ENCODE measurements around the gene DSN1. TPM values are rescaled to one million over a fixed set of nuclear protein-coding genes. Genes with fewer than 3 reads are reported as not detected.

DSN1 gene
- total RNA-seq, 1 donor from 2014 or later = 48.2 TPM

- peak overlapping the region; percentile 21 for H3K27ac ChIP-seq
- peaks cover 13% of the 10 kb centered on the region for H3F3A ChIP-seq (ENCODE audit: low read depth)
- H3K9ac ChIP-seq = no peak overlapping the region
- Mint-ChIP-seq H3K9me3 (no peaks in the 10 kb centered on the region), H3K36me3 (peaks cover 24% of the 10 kb centered on the region), H3K27me3 (ENCODE audit: insufficient read depth, low read depth) (peaks cover 3% of the 10 kb centered on the region), H3K27ac (no peak overlapping the region), H3K4me1 (peaks cover 18% of the 10 kb centered on the region), H3K4me3 (no peak overlapping the region)
- no peak overlapping the region for H3K4me2 ChIP-seq
- no peak overlapping the region for H2AFZ ChIP-seq (replicated peaks)
- no peak overlapping the region for H3K4me3 ChIP-seq
- TF ChIP-seq EZH2 (IDR thresholded peaks at IDR 0.05) (no peak), EZH2phosphoT487 (IDR thresholded peaks at IDR 0.05) (no peak)
- TF ChIP-seq, protein P1, sequence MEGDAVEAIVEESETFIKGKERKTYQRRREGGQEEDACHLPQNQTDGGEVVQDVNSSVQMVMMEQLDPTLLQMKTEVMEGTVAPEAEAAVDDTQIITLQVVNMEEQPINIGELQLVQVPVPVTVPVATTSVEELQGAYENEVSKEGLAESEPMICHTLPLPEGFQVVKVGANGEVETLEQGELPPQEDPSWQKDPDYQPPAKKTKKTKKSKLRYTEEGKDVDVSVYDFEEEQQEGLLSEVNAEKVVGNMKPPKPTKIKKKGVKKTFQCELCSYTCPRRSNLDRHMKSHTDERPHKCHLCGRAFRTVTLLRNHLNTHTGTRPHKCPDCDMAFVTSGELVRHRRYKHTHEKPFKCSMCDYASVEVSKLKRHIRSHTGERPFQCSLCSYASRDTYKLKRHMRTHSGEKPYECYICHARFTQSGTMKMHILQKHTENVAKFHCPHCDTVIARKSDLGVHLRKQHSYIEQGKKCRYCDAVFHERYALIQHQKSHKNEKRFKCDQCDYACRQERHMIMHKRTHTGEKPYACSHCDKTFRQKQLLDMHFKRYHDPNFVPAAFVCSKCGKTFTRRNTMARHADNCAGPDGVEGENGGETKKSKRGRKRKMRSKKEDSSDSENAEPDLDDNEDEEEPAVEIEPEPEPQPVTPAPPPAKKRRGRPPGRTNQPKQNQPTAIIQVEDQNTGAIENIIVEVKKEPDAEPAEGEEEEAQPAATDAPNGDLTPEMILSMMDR (IDR thresholded peaks at IDR 0.05) = no peak
- H3K27me3 ChIP-seq = no peaks in the 10 kb centered on the region
- peaks cover 13% of the 10 kb centered on the region for H4K20me1 ChIP-seq (ENCODE audit: low read depth)
- H3K4me1 ChIP-seq = peaks cover 20% of the 10 kb centered on the region
- H3K79me2 ChIP-seq (ENCODE audit: low read depth) = no peaks in the 10 kb centered on the region
- H3K9me3 ChIP-seq (ENCODE audit: low read depth) = no peaks in the 10 kb centered on the region
- H3K36me3 ChIP-seq = no peaks in the 10 kb centered on the region
- no peak for DNase-seq (ENCODE audit: low spot score)
Observed at GRCh38 chr20:36820928-36821327, 47.4 kb upstream of the DSN1 start.

- H3K36me3 Mint-ChIP-seq = peaks cover 20% of the 10 kb centered on the region
- no peaks in the 10 kb centered on the region for H3K9me3 Mint-ChIP-seq
- Histone ChIP-seq H3K9me3 (ENCODE audit: low read depth) (no peaks in the 10 kb centered on the region), H3K79me2 (ENCODE audit: low read depth) (no peaks in the 10 kb centered on the region), H3K9ac (no peak overlapping the region), H3K36me3 (no peaks in the 10 kb centered on the region), H3K4me3 (no peak overlapping the region), H3K4me2 (peak overlapping the region; percentile 51), H3K27ac (peak overlapping the region; percentile 80), H3F3A (ENCODE audit: low read depth) (peaks cover 13% of the 10 kb centered on the region), H2AFZ (replicated peaks) (no peak overlapping the region), H3K4me1 (peaks cover 20% of the 10 kb centered on the region), H3K27me3 (no peaks in the 10 kb centered on the region), H4K20me1 (ENCODE audit: low read depth) (peaks cover 13% of the 10 kb centered on the region)
- no peak for DNase-seq (ENCODE audit: low spot score)
- no peak overlapping the region for H3K4me3 Mint-ChIP-seq
- TF ChIP-seq, protein P1 (IDR thresholded peaks at IDR 0.05) = no peak
- no peak for TF ChIP-seq EZH2 (IDR thresholded peaks at IDR 0.05)
- peaks cover 3% of the 10 kb centered on the region for H3K27me3 Mint-ChIP-seq (ENCODE audit: insufficient read depth, low read depth)
- peak overlapping the region; percentile 17 for H3K27ac Mint-ChIP-seq
- peaks cover 13% of the 10 kb centered on the region for H3K4me1 Mint-ChIP-seq
Observed at GRCh38 chr20:36820073-36820472, 46.5 kb upstream of the DSN1 start.

DNA sequence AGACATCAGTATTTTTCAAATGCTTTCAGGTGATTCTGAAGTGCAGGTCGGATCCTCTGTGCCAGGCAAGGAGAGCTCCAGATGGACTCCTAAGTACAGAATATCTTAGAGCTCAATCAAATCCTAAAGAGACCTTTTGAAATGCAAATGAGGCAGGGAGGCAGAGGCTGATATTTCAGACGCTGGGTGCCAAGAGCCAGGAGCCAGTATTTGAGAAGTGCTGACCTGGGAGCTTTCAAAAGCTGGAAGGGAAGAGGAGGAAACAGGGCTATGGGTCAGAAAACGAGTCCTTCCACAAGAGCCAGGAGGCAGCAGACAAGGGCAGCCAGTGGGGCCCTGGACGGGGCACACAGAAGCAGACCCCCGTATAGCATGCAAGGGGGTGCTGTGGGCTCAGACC is 46.1 kb upstream of the DSN1 start:
- peak overlapping the region; percentile 17 for H3K27ac Mint-ChIP-seq
- H3K4me1 Mint-ChIP-seq = peaks cover 13% of the 10 kb centered on the region
- Histone ChIP-seq H3K27ac (peak overlapping the region; percentile 80), H3K4me1 (peaks cover 20% of the 10 kb centered on the region), H3K4me2 (peak overlapping the region; percentile 51), H3K27me3 (no peaks in the 10 kb centered on the region), H3K9ac (no peak overlapping the region), H3K36me3 (no peaks in the 10 kb centered on the region), H3K4me3 (no peak overlapping the region), H3K9me3 (ENCODE audit: low read depth) (no peaks in the 10 kb centered on the region), H4K20me1 (ENCODE audit: low read depth) (peaks cover 13% of the 10 kb centered on the region), H3K79me2 (ENCODE audit: low read depth) (no peaks in the 10 kb centered on the region), H2AFZ (replicated peaks) (no peak overlapping the region), H3F3A (ENCODE audit: low read depth) (peaks cover 13% of the 10 kb centered on the region)
- H3K36me3 Mint-ChIP-seq = peaks cover 20% of the 10 kb centered on the region
- TF ChIP-seq EZH2 (IDR thresholded peaks at IDR 0.05) (no peak), EZH2phosphoT487 (IDR thresholded peaks at IDR 0.05) (no peak)
- TF ChIP-seq, protein P1 (IDR thresholded peaks at IDR 0.05) = no peak
- DNase-seq (ENCODE audit: low spot score) = peak; percentile 50
- H3K27me3 Mint-ChIP-seq (ENCODE audit: insufficient read depth, low read depth) = peaks cover 3% of the 10 kb centered on the region
- no peak overlapping the region for H3K4me3 Mint-ChIP-seq
- no peaks in the 10 kb centered on the region for H3K9me3 Mint-ChIP-seq
